ENCODE results near the gene PCDHB3.
"Not testable (repeated sequence)": the region's sequence is repeated elsewhere in the genome, so short reads cannot be mapped to it uniquely, and the experiment has no call there.

The PCDHB3 gene

GRCh38 chr5:141135718-141136266 lies 35.5 kb downstream of the PCDHB3 start:
- DNase-seq (ENCODE audit: low spot score): no peak

GRCh38 chr5:141137346-141137745 lies 37.1 kb downstream of the PCDHB3 start:
- not testable (repeated sequence) for DNase-seq (ENCODE audit: low spot score)

- DNase-seq (ENCODE audit: low spot score): peak; percentile 51
Observed at GRCh38 chr5:141149812-141150211, 49.5 kb downstream of the PCDHB3 start, which contains the start of gene PCDHB6. Gene PCDHB6, plus strand, starts transcription at chr5:141150057. Its CDS starts 201 bp downstream, at chr5:141150258.

- DNase-seq (ENCODE audit: low spot score): no peak
Observed at GRCh38 chr5:141150224-141150992, 50.1 kb downstream of the PCDHB3 start.

- no peak for DNase-seq (ENCODE audit: low spot score)
Observed at GRCh38 chr5:141150993-141151325, 50.7 kb downstream of the PCDHB3 start.

GRCh38 chr5:141151632-141152031 lies 51.4 kb downstream of the PCDHB3 start:
- not testable (repeated sequence) for DNase-seq (ENCODE audit: low spot score)

GRCh38 chr5:141152096-141152495 lies 51.8 kb downstream of the PCDHB3 start:
- DNase-seq (ENCODE audit: low spot score): not testable (repeated sequence)
